Activated naive CD4-positive, alpha-beta T cell treated with anti-CD3 and anti-CD28 coated beads, Interleukin-2, amount 50 U/mL, for 16 hours (primary cell): ENCODE data around the gene ARHGAP1.
"Not testable (repeated sequence)": the region's sequence is repeated elsewhere in the genome, so short reads cannot be mapped to it uniquely, and the experiment has no call there.

Experiments used
- DNase-seq: peaks from one replicate; pipeline ENCODE4 v3.0.0-alpha.2; 2020

Gene ARHGAP1

GRCh38 chr11:46670521-46670920, 29.9 kb downstream of the ARHGAP1 start:
- not testable (repeated sequence) for DNase-seq

GRCh38 chr11:46669711-46670139, 30.7 kb downstream of the ARHGAP1 start:
- no peak for DNase-seq

GRCh38 chr11:46668480-46669085, 31.8 kb downstream of the ARHGAP1 start:
- no peak for DNase-seq

- no peak for DNase-seq
These were observed 33.4 kb downstream of the ARHGAP1 start for GRCh38 chr11:46667043-46667481.

GRCh38 chr11:46666516-46666915, 33.9 kb downstream of the ARHGAP1 start:
- no peak for DNase-seq

- DNase-seq: no peak
These were observed 35.1 kb downstream of the ARHGAP1 start for GRCh38 chr11:46665356-46665755.

- DNase-seq: no peak
These were observed 35.8 kb downstream of the ARHGAP1 start for GRCh38 chr11:46664612-46665011.

GRCh38 chr11:46663277-46663940, 37.0 kb downstream of the ARHGAP1 start:
- no peak for DNase-seq

GRCh38 chr11:46662366-46662765, 38.1 kb downstream of the ARHGAP1 start:
- no peak for DNase-seq

GRCh38 chr11:46661836-46662235, 38.6 kb downstream of the ARHGAP1 start:
- DNase-seq: no peak

- no peak for DNase-seq
These were observed 40.5 kb downstream of the ARHGAP1 start for GRCh38 chr11:46659908-46660307.

GRCh38 chr11:46658259-46658658, 42.2 kb downstream of the ARHGAP1 start:
- no peak for DNase-seq

- DNase-seq: no peak
These were observed 43.2 kb downstream of the ARHGAP1 start for GRCh38 chr11:46657186-46657585.

GRCh38 chr11:46655631-46656030, 44.8 kb downstream of the ARHGAP1 start:
- no peak for DNase-seq

- no peak for DNase-seq
These were observed 51.2 kb downstream of the ARHGAP1 start for GRCh38 chr11:46649180-46649738.

GRCh38 chr11:46643986-46644385, 56.4 kb downstream of the ARHGAP1 start:
- DNase-seq: no peak

- DNase-seq: no peak
These were observed 56.9 kb downstream of the ARHGAP1 start for GRCh38 chr11:46643531-46643930.

- DNase-seq: no peak
These were observed 57.6 kb downstream of the ARHGAP1 start for GRCh38 chr11:46642627-46643335.

- no peak for DNase-seq
These were observed 58.8 kb downstream of the ARHGAP1 start for GRCh38 chr11:46641639-46642038.

- DNase-seq: no peak
These were observed 60.2 kb downstream of the ARHGAP1 start for GRCh38 chr11:46640036-46640788.

GRCh38 chr11:46639197-46639839, 61.1 kb downstream of the ARHGAP1 start:
- no peak for DNase-seq

- DNase-seq: no peak
These were observed 62.9 kb downstream of the ARHGAP1 start for GRCh38 chr11:46637546-46637945.
